Middle frontal gyrus (tissue), 1 donor: ENCODE results near the gene SLC16A12.

ENCODE experiments used
- DNase-seq: peaks from one replicate; pipeline ENCODE4 v3.0.0-alpha.2; 2015; ENCODE audit warnings: low spot score; ENCODE audit errors: extremely low spot score

The SLC16A12 gene, protein sequence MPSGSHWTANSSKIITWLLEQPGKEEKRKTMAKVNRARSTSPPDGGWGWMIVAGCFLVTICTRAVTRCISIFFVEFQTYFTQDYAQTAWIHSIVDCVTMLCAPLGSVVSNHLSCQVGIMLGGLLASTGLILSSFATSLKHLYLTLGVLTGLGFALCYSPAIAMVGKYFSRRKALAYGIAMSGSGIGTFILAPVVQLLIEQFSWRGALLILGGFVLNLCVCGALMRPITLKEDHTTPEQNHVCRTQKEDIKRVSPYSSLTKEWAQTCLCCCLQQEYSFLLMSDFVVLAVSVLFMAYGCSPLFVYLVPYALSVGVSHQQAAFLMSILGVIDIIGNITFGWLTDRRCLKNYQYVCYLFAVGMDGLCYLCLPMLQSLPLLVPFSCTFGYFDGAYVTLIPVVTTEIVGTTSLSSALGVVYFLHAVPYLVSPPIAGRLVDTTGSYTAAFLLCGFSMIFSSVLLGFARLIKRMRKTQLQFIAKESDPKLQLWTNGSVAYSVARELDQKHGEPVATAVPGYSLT

DNA sequence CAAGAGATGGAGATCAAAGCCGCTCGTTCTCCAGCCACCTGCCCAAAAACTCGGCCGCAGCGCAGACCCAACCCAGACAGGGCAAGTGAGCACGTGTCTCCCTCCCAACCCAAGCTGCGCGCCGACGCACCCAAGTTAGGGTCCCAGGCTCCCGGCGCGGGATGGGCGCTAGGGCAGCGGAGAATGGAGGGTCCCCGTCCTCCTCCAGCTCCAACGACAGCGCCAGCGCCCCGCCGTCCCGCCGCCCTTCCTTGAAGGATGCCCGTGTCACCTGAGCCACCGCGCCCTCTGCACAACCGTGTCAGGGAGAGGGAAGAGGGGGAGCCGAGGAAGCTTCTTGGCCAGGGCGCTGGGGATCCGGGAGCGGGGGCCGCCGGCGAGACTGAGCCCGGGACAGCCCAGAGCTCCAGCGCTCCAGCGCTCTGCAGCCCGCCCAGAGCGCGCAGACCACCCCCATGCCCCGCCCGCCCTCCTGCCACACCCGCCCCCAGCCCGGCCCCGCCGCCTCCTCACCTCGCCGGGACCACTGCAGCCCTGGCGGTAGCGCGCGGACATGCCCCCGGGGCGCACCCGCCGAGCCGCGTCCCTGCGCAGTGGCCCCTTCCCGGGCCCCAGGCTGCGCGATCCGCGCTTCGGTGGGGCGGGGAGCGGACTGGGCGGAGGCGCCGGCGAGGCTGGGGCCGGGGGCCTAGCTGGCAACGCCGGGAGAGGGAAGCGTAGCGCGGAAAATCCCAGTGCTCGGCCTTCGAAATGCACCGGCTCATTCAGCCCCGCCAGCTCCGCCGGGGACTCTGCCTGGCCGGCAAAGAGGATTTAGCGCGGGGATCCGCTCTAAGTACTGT lies at the start of gene SLC16A12:
Gene SLC16A12, minus strand, starts transcription at position 424 of the 842 bp plus-strand sequence. CDS start 73,016 bp downstream, outside the sequence.
- DNase-seq, result no peak

DNA sequence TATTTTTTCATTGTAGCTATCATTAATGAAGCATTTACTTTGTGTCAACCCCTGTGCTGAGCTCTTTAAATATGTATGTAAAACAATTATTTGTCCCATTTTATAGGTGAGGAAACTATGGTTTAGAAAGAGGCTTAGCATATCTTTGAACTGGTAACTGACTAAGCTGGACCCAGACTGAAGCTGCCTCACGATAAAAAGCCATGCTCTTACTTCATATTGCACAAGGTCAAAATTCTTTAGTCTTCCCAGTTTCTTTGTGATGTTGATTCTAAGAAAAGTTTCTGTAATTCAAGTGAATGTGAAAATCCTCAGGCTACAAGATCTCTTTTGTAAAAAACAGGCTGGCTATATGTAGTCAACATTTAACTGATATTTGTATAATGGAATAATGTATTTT lies 46.6 kb upstream of the SLC16A12 start:
- DNase-seq, result no peak

DNA sequence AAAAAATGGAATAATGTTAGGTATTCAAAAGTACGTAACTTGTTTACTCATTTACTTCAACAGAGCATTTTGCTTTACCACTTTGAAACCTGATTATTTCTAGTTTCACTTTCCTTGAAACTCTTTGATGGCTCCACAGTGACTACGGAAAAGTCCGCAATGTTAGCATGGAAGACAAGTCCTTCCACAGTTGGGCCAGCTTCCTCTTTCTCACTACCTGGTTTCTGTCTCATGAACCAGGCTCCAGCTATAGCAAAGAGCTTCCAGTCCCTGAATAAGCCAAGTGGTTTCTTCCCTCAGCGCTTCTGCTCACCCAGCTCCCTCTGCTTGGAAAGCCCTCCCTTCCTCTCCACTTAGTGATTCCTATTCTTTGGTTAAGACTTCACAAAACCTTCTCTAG lies 44.8 kb upstream of the SLC16A12 start:
- no peak for DNase-seq

DNA sequence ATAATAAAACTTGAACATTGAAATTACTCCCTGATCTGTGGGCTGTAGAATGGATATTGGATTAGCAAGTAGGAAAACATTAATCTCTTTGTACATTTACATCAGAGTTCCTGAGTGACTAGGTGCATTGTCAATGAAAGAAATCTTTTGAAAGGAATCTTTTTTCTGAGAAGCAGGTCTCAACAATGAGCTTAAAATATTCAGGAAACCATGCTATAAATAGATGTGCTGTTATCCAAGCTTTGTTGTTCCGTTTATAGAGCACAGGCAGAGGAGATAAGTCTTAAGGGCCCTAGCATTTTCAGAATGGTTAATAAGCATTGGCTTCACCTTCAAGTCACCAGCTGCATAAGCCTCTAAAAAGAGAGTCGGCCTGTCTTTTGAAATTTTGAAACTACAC lies 41.3 kb upstream of the SLC16A12 start:
- no peak for DNase-seq

DNA sequence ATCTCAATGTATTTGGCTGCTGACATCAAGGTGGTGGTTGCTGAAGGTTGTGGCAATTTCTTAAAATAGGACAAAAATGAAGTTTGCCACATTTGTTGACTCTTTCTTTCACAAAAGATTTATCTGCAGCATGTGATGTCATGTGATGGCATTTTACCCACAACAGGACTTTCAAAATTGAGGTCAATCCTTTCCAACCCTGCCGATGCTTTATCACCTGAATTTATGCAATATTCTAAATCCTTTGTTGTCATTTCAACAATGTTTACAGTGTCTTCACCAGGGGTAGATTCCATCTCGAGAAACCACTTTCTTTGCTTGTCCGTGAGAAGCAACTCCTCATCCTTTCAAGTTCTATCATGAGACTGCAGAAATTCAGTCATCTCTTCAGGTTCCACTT lies 40.6 kb upstream of the SLC16A12 start:
- DNase-seq, result no peak

DNA sequence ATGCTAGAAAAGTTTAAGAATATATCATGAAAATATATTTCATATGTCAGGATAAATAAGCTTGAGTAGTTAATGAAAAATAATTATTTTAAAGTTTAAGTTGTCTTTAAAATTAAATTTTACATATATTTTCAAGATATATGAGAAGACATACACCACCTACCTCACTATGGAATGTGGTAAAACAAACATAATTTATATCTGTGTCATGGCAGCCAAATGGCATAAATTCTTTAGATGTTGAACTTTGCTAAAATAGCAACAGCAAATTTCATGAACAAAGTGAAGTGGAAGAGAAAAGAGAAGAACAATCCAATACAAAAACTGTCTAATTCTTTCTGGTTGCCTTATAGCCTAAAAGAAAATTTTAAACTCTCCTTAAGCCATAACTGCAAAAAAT lies 39.6 kb upstream of the SLC16A12 start:
- no peak for DNase-seq

DNA sequence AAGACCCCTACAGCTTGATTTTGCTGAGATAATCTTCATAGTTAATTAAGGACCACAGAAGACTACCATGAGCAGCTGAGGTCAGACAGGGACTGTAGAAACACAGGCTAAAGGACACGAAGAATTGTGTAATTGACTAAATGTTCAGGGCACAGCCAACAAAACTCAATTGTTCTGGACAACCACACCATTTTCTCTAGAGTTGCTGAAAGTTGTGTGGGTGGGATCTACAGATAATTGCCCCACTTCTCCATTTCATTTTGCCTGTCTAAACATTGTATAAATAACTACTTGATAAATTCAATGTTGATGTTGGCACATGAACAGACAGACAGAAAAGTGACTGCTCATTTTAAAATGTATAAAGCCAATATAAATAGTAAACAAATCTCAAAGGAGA lies 39.0 kb upstream of the SLC16A12 start:
- DNase-seq, result no peak

DNA sequence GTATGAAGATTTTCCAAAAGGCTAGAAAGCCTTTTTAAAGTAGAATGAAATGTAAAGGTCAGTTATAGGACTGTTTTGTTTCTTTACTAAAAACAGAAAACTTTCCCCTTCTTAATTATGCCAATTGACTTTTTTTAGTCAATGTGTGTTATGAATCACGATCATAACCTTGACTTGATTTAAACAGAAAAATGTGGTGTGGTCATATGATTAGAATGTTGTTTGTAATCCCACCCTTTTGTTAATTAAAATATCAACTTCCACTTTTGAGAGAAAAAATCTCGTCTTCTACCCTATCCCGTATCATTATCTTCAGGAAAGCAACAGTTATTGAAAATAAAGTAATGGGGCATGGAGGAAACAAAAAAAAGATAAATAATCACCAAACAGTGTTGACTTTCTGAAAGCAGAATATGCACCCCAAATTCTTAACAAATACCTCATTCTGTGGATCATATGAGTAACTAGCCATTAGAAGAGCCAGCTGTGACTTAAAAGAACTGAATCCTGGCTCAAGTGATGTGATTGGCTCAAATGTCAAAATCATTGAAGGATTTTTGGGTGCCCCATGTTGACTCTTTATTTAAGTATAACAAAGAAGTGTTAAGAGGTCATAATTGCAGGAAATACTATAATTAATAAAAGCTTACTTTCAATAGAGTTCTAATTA lies 32.3 kb upstream of the SLC16A12 start:
- no peak for DNase-seq

DNA sequence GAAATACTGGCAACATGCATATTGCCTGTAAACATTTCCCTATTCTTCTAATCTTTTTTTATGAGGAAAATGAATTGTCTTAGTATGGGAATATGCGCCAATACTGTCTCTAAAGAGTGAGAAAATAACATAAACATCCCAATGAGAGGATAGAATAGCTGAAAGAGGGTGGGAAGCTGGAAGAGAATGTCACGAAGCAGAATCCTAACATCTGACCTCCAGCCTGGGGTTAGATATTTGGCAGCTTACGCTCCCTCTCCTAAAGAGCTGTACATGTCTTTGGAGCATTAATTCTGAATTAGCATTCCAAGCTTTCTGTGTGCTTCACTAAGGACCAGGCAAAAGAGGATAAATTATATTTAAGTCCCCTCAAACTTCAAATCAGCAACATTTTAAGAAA lies 31.6 kb upstream of the SLC16A12 start:
- no peak for DNase-seq

DNA sequence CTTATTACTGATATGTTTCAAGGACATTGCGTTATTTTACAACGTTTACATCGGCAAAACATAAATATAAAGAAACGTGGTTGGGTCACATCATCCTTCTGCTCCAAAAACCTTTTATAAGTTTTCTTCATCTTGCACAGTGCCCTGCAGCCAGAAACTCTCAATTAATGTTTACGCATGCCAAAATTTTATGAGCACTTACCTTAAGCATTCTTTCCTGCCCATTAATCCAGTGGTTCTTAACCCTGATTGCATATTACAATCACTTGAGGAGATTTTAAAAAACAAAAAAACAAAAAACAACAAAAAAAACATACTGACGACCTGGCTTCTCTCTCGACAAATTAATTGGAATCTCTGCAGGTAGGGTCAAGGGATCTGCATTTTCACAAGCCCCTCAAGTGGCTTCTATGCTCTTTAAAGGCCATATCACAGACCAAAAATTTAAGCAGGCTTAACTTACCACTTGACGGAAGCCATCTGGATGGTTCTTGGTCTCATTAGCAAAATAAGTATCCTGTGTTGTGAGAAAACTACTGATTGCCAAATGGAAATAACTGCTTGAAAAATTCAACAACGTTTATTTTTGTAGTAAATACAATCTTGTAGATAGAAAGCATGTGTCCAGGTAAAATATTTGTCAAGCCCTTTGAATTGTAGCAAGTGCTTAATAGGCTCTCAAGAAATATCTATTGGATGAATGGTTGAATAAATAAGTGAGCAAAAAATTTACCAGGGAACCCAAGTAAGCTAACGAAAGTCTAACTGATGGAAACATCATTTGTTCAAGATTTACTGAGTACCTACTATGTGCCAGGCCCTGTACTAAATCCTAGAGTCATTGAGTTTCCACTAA lies 30.9 kb upstream of the SLC16A12 start:
- DNase-seq, result no peak

DNA sequence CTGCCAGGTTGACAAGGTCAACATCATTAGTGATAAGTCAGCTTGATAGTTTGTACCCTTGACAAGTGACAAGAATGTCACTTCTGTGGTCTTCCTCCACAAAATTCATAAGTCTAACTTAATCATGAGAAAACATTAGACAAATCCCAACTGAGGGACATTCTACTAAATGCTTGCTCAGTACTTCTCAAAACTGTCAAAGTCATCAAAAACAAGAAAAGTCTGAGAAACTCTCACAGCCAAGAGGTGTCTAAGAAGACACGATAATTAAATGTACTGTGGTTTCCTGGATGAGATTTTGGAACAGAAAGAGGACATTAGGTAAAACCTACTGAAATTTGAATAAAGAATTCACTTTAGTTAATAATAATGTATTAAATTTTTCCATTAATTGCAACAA lies 29.8 kb upstream of the SLC16A12 start:
- DNase-seq, result no peak

DNA sequence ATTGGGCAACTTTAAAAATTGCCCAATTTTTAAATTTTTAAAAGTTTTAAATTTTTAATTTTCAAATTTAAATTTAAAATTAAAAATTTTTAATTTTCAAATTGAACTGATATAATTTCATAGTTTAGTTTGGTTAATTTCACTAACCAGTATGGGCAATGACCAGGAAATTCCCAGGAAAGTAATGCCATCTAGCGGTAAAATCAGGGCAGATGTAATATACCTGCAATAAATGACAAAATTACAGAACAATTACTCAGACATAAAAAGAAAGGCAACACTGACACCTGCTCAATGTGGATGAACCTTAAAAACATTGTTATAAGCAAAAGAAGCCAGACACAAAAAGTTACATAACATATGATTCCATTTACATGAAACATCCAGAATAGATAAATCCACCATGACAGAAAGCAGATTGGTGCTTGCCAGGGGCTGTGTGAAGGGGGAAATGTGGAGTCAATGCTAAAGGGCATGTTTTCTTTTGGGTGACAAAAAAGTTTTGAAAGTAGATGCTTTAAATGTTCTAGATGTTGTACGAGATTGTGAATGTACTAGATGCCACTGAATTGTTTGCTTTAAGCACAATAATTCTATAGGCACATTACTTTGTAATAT lies 28.6 kb upstream of the SLC16A12 start:
- peak; percentile 50 for DNase-seq

DNA sequence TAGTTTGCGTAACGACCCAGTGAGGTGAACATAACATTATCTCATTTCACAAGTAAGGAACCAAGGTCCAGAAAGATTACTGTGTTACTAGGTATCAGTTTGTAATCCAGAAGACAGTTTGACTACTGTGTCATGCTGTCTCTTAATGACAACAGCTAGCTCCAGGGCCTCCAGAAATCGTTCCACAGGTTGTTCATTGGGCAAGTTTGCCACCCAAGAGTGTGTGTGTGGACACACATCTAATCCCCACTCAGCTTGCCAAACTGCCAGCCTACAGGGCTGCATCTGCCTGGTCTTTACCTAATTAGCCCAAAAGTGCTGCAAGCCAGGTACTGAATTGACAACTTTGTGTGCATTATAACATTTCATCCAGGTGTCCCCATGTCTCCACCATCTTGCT lies 27.9 kb upstream of the SLC16A12 start:
- no peak for DNase-seq

DNA sequence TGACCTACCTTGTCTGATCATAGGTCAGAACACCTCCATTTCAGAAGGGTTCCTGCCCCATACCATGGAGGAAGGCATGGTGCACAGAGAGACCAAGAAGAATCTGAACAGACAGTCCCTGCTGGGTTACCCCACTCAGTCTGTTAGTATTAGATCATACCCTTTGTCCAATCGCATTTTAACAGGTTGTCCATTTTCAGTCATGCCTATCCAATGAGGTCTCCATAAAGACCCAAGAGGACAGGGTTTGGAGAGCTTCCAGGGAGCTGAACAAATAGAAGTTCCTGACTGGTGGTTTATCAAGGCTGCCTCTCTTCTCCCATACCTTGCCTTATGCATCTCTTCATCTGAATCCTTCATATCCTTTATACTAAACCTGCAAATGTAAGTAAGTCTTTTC lies 21.2 kb upstream of the SLC16A12 start:
- no peak for DNase-seq

DNA sequence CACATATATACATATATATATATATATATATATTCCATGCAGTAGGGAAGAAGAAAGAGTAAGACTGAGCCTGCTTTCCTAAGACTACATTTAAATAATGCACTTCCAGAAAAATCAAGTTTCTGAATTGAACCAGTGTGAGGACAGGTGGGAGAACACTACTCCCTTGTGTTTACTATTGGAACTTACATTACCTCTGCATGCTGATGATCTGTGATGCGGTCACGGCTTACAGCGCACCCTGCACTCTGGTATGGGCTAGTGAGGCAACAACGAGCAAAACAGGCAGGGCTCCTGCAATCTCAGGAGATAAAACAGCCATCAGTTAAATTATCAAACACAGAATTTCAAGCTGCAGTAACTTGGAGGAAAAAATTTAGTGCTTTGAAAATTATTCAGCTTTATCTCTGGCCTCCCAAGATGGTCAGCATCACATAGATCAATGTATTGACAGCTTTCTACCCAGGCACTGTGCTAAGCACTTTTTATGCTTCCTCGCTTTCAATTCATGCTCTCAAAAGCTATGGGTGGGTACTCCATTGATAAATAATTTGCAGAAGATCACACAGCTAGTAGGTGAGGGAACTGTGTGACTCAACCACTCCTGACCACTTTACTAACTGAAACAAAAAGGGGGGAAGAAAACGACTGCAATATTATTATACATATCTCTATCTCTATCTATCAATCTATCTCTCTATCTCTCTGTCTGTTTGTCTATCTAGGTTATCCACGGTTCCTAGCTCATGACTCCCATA lies 20.5 kb upstream of the SLC16A12 start:
- DNase-seq, result no peak

DNA sequence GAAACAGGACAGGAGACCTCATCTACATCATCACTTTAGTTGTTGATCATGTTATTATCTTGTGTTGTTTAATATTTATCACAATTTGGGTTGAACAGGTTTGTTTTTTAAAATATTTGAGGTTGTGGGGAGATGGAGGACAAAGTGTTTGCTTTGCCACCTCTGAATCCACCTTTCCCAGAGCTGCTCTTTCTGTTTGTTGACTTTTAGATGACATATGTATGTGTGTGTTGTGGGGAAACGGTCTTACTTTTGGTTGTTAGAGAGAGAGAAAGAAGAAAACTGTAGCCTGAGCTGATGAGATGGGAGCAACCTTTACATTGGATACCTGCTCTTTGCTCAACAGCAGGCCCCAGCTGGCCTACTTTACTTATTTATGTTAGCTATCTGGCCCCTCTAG lies 19.0 kb upstream of the SLC16A12 start:
- no peak for DNase-seq

DNA sequence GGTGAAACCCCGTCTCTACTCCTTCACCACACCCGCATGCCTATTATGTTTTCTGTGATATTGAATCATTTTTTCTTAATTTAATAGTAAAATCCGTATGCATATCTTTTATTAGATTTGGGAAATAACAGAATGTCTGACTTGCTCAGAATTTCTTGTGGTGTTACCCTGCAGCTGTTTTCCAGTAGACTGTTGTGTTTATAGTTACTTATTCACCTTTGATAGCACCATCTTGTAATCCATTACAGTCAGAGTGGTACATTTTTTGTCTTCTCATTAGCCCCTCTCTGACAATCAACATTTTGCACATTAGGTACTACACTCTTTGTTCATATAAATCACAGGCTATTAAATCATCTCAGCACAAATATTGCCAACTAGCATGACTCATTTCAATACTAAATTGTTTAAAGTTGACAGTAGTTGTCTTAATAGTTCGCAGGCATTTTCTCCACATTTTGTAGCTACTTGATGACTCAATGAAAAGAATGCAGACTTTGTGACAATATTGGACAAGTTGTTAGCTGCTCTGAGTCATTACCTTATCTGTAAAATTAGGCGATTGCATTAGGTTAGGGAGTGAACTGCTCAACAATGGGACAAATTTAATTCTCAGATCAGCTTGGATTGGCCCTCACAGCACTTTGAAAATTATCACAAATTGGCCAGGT lies 17.8 kb upstream of the SLC16A12 start:
- no peak for DNase-seq

DNA sequence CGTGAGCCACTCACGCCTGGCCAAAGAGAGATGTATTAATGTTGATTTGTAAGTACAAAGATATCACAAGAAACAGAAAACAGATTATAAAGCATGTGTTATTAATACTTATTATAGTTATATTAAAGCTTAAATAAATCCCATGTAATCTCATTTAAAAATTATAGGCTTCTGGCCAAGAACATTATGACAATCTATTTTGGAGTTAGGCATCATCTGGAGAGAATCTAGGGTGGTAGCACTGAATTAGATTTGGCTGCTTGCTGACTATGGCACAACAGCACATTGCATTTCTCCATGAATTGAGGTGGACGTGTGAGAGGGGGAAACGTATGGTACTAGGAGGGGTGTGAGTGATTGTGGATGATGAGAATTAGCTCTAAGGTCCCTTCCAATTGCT lies 16.8 kb upstream of the SLC16A12 start:
- DNase-seq, result no peak

DNA sequence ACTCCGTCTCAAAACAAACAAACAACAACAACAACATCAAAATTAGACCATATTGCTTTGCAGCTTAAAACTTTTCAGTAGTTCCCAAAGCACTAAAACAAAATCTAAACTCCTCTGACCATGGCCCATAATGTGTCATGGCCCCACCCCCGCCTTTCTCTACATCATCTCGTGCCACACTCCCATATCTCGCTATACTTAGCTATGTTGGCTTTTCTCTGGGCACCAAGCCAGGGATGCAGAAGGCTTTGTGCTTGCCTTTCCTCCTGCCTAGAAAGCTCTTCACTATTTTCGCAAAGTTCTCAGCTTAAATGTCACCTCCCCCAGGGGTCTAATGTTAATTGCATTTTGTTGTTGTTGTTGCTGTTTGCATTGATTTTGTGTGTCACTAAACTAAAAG lies 15.1 kb upstream of the SLC16A12 start:
- no peak for DNase-seq
